Testis (tissue), 2 donors: ENCODE results near the gene SLC26A9.

Experiments used
- CTCF ChIP-seq, 3 experiments: fragments of 450-650 bp in 2 of 3; fragments of 200-600 bp in 1 of 3; sonication (generic) in 1 of 3; IDR thresholded peaks; one replicate each; pipeline ENCODE4 v1.5.1; 2016 to 2019; ENCODE audit warnings: antibody characterized with exemption in 3 of 3, mild to moderate bottlenecking in 2 of 3, moderate library complexity in 1 of 3
- POLR2A ChIP-seq: fragments of 450-650 bp; IDR thresholded peaks from one replicate; pipeline ENCODE4 v1.6.1; 2017; ENCODE audit warnings: antibody characterized with exemption, mild to moderate bottlenecking, moderate library complexity

GRCh38 chr1:205961991-205962820 lies 18.9 kb upstream of the SLC26A9 start:
- TF ChIP-seq CTCF (IDR thresholded peaks at IDR 0.05) (no peak), POLR2A (no peak)
